NAMALWA (cell line): ENCODE data around the gene EPC2.
A peak's percentile ranks its signal among the peaks of the same experiment; 100 is the strongest.
"Not testable (repeated sequence)": the region's sequence is repeated elsewhere in the genome, so short reads cannot be mapped to it uniquely, and the experiment has no call there.

Experiments
- DNase-seq: peaks from one replicate; pipeline ENCODE4 v3.0.0-alpha.2; 2015; ENCODE audit warnings: low spot score

The EPC2 gene

DNA sequence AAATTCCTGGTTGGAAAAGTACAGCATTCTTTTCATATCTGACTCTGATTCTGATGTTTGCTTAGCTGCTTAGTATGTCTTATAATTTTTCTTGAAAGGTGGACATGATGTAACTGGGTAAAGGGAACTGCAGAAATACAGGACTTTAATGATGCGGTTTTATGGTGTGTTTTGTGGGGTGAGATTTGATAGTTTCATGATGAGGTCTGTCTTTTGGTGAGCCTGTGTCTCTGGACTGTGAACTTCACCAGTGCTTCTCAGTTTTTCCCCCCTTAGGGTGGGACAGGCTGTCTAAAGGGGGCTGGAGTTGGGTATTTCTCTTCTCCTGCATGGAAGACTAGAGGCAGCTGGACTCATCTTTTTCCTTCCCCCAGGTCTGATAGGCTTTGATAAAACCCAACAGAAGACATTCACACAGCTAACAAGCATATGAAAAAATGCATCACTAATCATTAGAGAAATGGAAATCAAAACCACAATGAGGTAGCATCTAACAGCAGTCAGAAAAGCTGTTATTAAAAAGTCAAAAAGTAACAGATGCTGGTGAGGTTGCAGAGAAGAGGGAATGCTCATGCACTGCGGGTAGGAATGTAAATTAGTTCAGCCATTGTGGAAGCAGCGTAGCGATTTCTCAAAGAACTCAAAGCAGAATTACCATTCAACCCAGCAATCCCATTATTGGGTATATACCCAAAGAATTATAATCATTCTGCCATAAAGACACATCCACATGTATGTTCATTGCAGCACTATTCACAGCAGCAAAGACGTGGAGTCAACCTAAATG lies 77.6 kb downstream of the EPC2 start:
- no peak for DNase-seq

DNA sequence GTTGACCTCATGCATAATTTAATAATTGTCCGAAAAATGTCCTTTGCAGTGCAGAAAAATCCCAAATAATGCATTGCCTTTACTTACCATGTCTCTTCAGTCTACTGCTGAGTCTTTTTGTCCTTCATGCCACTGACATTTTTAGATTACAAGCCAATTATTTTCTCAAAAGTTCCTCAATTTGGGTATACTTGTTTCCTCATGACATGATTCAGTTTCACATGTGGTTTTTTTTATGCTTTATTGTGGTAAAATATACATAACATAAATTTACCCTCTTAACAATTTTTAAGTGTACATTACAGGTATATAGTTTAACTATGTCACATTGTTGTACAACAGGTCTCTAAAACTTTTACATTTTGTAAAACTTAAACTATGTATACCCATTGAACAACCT lies 81.0 kb downstream of the EPC2 start:
- no peak for DNase-seq

DNA sequence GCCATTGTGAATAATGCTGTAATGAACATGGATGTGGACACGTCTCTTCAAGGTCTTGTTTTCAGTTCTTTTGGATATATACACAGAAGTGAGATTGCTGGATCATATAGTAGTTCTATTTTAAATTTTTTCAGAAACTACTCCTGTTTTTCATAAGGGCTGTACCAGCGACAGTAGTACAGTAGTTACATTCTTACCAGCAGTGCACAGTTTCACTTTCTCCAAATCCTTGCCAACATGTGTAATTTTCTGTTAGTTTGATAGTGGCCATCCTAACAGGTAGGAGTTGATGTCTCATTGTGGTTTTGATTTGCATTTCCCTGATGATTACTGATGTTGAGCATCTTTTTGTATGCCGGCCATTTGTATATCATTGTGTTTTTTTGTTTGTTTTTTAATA lies 81.7 kb downstream of the EPC2 start:
- no peak for DNase-seq

DNA sequence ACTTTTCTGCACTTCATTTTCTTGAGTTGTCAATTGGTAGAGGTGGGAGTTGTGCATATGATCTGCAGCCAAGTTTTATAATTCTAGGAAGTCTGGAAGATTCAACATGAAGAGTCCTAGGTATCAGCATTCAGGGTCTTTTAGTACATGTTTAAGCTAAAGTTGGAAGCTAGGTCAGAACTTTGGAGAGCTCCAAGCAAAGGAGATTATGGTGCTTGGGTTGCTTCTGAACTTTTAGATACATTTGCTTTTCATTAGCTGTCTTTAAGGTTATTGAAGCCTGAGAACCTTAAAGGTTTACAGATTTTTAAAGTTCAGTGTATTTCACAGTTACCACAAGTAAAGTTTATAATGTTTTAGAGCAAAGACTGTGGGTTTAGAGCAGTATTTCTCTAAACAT lies 85.5 kb downstream of the EPC2 start:
- DNase-seq = no peak

DNA sequence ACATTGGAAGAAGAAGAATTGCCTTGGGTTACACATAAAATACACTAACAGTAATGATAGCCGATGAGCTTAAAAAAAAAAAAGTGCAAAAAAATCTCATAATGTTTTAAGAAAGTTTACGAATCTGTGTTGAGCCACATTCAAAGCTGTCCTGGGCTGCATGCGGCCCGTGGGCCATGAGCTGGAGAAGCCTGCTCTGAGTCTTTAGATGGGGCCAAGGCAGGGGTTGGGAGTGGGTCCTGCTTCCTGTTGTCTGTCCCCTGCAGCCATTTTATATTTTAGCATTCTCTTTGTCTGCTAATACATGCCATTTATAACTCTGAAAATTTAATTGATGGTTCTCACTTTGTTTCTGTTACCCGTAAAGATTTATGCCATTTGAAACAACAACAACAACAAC lies 93.2 kb downstream of the EPC2 start:
- no peak for DNase-seq

DNA sequence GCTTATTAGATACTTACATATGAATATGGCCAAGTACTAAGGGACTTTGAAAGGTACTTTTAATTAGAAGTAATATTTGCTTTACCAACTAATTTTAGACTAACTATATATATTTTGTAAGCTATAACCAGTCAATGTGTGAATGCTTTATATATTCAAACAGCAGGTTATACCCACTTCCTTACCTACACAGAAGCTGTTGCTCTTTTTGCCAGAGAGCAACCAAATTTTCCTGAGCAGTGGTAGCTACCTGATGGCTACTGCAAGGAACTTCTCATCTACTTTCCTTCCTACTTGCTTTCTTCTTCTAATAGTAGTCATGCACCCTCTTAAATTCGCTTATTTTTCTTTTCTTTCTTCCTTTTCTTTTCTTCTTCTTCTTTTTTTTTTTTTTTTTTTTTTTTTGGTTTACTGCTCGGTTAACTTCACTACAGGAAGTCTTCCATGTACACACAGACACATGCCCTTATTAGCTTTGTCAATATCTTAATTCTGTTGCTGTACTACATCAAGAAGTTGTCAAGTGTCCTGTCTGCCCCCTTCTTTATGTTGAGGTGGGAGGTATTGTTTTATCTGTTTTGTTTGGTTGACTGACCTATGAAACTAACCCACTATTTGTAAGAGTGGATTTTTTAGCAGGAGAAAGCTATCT lies 95.0 kb downstream of the EPC2 start:
- DNase-seq = no peak

DNA sequence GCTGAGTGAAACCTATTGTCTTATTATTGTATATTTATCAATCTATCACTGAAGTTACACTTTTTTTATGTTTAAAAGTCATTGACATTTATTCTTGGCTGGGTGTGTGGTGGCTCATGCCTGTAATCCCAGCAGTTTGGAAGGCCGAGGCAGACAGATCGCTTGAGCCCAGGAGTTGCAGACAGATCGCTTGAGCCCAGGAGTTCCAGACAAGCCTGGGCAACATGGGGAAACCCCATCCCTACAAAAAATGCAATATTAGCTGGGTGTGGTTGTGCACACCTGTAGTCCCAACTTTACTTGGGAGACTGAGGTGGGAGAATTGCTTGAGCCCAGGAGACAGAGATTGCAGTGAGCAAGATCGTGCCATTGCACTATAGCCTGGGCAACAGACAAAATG lies 97.8 kb downstream of the EPC2 start:
- no peak for DNase-seq

DNA sequence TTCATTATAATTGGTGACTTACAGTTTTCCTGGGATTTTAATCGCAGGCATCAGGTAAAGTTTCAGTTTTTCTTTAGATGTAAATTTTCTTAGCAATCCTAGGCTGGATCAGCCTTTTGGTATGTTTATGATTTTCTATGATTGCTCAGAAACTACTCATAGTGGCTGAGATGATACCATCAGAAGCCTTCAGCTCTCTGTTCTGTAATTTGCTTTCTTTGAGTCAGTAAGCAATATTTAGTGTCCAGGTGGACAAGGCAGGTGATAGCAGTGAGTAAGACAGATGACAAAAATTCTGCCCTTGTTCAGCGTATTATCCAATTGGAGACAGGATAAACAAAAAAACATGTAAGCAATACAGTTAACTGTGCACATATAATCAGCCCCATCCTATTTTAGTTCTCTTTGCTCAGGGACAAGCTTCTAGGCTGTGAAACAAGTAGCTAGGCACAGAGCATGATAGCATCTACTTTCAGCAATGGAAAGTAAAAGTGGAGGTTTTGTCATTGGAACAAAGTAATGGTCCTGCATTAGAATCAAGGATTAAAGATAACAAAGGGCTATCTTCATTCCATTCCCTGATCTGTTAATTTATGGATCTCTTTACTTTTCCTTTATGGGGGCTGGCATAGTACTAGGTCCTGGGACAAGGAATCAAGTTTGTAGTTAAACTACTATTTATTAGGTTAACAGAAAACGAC lies 100.8 kb downstream of the EPC2 start:
- no peak for DNase-seq

DNA sequence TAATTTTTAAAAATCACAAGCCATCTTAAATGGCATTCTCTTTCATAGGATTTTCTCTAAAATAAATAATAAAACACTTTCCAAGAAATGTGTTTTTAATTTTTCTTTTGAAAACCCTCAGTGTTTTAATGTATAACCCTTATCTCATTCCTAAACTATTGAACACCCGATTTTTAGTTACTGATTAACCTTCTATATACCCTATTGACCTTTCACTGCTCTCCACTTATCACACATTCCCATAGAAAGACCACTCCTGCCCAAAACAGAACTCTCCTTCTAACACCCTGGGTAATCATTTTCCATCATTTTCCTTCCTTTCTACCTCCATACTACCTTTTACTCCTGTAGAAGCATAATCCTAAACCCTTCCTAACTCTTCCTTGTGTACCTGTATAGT lies 102.4 kb downstream of the EPC2 start:
- DNase-seq = no peak

DNA sequence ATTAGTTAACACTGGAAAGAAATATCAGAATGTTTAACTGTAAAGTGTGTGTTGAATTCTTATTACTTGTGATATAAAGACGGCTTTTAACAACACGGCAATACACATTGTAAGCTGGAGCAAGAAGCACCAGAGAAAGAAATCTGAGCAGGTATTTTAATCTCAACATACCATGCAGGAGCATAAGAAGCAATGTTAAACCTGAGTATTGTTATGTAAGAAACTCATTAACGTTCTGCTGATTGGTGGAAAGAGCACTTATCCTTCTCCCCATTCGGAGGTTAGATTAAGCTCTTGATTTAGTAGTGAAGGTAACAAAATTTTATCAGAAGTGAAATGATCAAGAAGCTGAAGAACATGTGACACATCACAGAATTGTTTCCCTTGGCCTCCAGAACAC lies 107.4 kb downstream of the EPC2 start:
- no peak for DNase-seq

DNA sequence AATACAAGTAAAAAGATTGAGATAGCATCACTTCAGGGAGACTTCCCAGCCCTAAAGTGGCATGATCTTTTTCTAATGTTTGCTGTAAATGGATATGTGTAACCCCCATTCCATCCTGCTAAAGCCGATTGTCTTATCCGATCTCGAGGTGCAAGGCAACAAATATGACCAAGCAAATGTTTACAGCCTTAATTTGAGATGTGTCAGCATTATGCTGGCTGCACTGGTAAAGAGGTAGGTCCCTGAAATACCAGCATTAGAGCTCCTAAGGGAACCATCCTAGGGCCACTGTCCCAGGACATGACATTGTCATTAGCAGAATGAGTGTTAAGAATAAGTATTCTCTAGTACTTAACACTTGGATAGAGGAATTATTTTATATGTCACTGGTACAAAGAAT lies 108.4 kb downstream of the EPC2 start:
- no peak for DNase-seq

DNA sequence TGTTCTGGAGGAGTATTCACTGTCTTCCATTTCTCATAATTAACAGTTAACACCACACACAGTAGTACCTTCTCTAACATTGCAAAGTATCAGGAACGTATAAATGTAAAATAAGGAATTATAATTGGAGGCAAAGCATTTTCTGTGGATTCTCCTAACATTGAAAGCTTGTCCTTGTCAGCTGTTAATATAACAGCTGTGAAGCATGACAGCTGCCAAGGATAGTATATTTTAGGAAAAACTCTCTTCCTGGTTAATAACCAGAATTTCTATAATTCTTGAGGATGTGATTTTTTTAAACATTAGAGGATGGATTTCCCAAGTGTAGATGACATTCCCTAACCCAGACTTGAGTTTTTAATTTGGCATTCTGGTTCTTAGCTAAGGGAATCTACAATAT lies 110.3 kb downstream of the EPC2 start:
- no peak for DNase-seq

DNA sequence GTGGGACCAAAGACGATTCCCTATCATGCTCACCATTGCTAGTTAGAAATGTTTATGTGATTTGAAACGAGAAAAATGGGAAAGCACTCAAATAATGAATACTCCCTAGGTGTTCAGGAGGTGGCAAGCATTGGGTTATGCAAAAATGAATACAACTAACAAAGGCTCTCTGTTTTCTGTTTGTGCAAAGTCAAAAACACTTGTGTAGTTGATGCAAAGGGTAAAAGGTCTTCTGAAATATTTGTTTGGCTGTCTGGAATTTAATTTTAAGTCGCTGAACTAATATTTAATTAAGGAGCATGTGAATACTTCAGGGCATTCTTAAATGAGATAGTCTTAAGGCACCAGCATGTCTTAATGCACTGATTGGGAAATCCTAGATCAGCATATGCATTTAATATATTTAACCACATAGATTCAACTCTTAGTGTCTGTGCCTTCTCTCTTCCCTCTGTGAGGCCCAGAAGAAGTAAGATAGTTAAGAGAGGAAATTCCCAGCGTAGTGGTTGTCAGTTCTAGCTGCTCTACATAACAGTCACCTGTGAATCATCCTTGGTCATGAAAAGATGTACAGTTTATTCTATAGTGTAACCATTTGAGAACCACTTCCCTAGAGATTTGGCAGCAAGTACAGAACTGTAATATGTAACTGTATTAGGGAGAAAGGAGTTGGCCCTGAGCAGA lies 111.9 kb downstream of the EPC2 start:
- DNase-seq = no peak

DNA sequence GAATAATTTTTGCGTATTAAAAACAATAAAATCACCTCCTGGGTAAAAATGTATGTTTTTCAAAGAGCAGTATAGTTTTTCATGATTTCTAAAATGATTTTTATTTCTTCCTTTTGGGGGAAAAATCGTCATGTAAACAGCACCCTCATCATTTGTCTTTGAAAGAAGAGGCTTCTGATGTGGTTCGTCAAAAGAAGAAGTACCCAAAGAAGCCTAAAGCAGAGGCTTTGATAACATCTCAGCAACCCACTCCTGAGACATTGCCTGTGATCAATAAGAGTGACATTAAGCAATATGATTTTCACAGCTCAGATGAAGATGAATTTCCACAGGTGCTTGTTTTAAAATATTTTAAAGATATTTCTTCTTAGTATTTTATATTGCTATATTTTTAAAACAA lies 120.3 kb downstream of the EPC2 start:
- no peak for DNase-seq

DNA sequence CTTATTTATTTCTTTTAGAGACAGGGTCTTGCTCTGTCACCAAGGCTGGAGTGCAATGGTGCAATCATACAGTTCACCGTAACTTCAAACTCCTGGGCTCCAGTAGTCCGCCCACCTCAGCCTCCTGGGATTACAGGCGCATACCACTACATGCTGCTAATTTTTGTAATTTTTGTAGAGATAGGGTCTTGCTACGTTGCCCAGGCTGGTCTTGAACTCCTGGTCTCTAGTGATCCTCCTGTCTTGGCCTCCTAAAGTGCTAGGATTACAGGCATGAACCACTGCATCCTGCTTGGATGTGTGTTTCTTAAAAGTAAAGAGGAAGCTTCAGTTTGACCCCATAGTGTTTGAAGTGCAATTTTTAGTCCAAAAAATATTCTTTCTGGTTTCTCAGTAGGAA lies 125.5 kb downstream of the EPC2 start:
- DNase-seq = no peak

DNA sequence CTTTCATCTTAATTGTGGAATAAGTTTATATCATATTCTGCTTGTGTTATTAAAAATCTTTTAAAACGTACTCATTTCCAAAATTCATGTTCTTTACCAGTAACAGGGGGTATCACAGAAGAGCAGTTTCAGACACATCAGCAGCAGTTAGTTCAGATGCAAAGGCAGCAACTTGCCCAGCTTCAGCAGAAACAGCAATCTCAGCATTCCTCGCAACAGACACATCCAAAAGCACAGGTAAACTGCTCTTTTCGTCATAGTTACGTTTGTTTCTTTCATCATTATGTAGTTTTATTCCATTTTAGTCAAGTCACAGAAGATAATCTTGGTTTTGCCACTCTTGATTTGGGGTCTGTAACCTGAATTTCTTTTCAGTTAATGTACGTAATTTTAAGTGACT lies 137.0 kb downstream of the EPC2 start:
- DNase-seq = no peak

DNA sequence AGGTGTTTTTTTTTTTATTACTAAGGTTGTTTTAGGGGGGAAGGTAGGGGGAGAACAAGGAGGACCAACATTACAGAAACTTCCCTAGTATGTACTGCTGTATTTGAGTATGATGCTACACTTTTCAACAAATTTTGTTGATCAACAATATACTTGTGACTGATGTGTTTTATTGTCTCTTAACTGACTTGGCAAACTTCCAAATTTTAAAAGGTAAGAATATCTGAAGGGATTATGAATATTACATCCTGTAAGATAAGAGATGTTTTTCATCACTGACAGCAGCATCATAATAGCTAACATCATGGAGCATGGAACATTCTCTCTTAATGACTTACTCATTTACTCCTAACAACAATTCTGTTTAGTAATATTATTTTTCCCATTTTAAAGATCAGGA lies 144.5 kb downstream of the EPC2 start:
- DNase-seq = no peak

DNA sequence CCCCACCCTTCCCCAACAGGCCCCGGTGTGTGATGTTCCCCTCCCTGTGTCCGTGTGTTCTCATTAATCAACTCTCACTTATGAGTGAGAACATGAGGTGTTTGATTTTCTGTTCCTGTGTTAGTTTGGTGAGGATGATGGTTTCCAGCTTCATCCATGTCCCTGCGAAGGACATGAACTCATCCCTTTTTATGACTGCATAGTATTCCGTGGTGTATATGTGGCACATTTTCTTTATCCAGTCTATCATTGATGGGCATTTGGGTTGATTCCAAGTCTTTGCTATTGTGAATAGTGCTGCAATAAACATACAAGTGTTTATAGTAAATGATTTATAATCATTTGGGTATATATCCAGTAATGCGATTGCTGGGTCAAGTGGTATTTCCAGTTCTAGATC lies 145.6 kb downstream of the EPC2 start:
- DNase-seq = not testable (repeated sequence)

DNA sequence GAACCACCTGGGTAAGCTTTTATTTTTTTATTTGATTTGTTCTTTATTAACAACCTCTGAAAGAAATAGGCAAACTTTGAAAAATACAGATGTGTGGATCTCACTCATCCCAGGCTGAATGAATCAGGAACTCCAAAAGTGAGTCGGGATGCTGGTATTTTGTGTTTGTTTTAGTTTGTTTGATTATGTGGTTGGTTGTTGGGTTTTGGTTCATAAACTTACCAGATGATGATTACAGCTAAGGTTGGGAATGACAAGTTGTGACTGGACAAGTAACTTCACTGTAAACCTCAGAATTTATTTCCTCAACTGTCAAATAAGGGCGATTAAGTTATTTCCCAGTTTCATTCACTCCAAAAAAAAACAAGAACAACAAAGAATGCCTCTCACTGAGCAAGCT lies 150.0 kb downstream of the EPC2 start:
- DNase-seq = no peak

DNA sequence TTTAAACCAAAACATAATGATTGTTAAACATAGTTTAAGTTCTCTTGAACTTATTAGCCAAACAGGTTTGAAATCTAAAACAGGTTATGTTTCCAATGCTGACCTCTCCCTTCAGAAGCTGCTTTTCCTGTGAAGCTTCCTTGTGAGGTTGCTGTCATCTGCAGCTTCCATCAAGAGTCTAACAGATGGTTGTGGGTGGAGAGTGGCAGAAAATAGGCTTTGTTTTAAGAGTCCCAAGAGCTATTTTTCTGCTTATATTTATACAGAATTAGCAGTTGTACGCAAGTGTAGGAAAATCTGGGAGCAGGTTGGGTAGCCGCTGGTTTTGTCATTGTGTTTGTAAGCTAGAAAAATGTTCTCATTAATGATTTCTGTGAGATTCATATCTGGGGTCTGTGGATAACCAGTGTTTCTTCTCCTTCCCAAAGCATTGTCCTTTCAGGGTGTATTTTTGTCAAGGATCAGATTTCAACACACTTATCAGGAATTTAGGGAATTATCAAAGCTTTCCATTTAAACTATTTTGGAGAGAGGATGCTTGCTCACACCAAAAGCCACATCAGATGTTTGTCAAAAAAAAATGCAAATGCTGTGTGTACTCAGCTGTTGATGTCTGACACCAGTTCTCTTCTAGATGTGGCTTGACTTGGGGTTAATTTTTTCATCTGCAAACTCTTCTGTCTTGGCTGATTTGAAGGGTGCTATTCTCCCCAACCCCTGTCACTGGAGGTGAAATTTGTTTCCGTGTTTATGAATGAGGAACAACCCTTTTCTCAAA lies 152.4 kb downstream of the EPC2 start:
- DNase-seq = peak; percentile 12

DNA sequence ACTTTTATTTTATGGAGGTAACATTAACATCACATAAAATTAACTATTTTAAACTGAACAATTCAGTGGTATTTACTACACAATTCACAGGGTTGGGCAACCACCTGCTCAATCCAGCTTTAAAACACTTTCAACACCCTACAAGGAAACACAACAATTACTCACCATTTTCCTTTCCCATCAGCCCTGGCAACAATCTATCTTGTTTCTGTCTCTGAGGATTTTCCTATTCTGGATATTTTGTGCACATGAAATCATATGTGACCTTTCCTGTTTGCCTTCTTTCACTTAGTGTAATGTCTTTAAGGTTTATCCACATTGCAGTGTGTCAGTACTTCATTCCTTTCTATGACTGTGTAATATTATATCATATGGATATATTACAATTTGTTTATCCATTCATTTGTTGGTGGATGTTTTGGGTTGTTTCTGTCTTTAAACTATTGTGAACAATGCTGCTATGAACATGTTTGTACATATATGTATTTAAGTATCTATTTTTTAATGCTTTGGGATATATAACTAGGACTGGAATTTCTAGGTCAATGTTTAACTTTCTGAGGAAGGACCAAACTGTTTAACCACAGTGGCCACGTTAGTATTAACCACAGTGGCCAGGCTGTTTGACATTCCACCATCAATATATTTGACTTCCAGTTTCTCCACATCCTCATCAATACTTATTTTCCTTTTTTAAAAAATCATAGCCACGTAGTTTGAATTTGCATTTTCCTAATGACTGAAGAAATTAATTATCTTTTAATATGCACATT lies 158.1 kb downstream of the EPC2 start:
- DNase-seq = no peak
